Muscle of leg (tissue), 11 donors: ENCODE measurements around the gene DLGAP1. TPM values are rescaled to one million over a fixed set of nuclear protein-coding genes. Genes with fewer than 3 reads are reported as not detected.
A peak's percentile ranks its signal among the peaks of the same experiment; 100 is the strongest.

Experiments used
- DNase-seq: peaks from one replicate; pipeline ENCODE4 v3.0.0; 2013
- H3K27ac ChIP-seq: one replicate; pipeline ENCODE4 v1.5.1; 2013; ENCODE audit warnings: mild to moderate bottlenecking, low read length, control low read depth
- H3K27me3 ChIP-seq: one replicate; pipeline ENCODE4 v1.6.1; 2013; ENCODE audit warnings: low read length; ENCODE audit not compliant: control insufficient read depth, insufficient read depth
- H3K36me3 ChIP-seq: one replicate; pipeline ENCODE4 v1.6.1; 2013; ENCODE audit warnings: low read length; ENCODE audit not compliant: control insufficient read depth, insufficient read depth
- H3K4me1 ChIP-seq: one replicate; pipeline ENCODE4 v1.6.1; 2013; ENCODE audit warnings: low read length; ENCODE audit not compliant: control insufficient read depth, insufficient read depth
- H3K4me3 ChIP-seq: one replicate; pipeline ENCODE4 v1.5.1; 2013; ENCODE audit warnings: low read length, control low read depth
- H3K9me3 ChIP-seq: replicated peaks from 2 replicates; pipeline ENCODE4 v1.6.1; 2013; ENCODE audit warnings: low read depth, low read length; ENCODE audit not compliant: control insufficient read depth
- WGBS: methylation state at CpG from one replicate; pipeline ENCODE4 v1.1.5; 2013; ENCODE audit warnings: missing lambda C conversion rate; ENCODE audit not compliant: insufficient coverage; 5-methylcytosine and 5-hydroxymethylcytosine counted together
- polyA plus RNA-seq, 8 donors: library from polyadenylated mRNA; unstranded; fragments of 120-200 nt; gene quantifications; one replicate each; pipeline versions ENCODE4 v1.2.1 to v1.2.3, GENCODE V29; 2013; ENCODE audit warnings: inconsistent platforms in 1 of 8, low replicate concordance in 1 of 8; ENCODE audit not compliant: insufficient read length in 8 of 8, insufficient read depth in 1 of 8
- total RNA-seq: library from RNA; stranded (reverse); fragments of 120-200 nt; gene quantifications from one replicate; pipeline ENCODE4 v1.2.4, GENCODE V29; 2013

Gene DLGAP1
- total and polyA plus RNA-seq, 9 donors, result 0.87 to 3.1 (median 1.8) TPM

- Histone ChIP-seq H3K4me1 (no peaks in the 10 kb centered on the region), H3K9me3 (no peaks in the 10 kb centered on the region), H3K4me3 (no peak overlapping the region), H3K36me3 (no peaks in the 10 kb centered on the region), H3K27ac (no peak overlapping the region), H3K27me3 (no peaks in the 10 kb centered on the region)
- DNase-seq, result no peak
Observed at GRCh38 chr18:4231260-4231659, 223.8 kb downstream of the DLGAP1 start.

GRCh38 chr18:4230450-4231168 is 224.5 kb downstream of the DLGAP1 start:
- Histone ChIP-seq H3K36me3 (no peaks in the 10 kb centered on the region), H3K27ac (no peak overlapping the region), H3K4me1 (no peaks in the 10 kb centered on the region), H3K4me3 (no peak overlapping the region), H3K9me3 (no peaks in the 10 kb centered on the region), H3K27me3 (no peaks in the 10 kb centered on the region)
- no CpG with 5 or more reads among the region's 3 CpGs for WGBS
- DNase-seq, result no peak

- Histone ChIP-seq H3K27me3 (no peaks in the 10 kb centered on the region), H3K9me3 (no peaks in the 10 kb centered on the region), H3K4me3 (no peak overlapping the region), H3K4me1 (no peaks in the 10 kb centered on the region), H3K27ac (no peak overlapping the region), H3K36me3 (no peaks in the 10 kb centered on the region)
- 100% methylated on average over 4 of the region's 4 CpGs for WGBS
- no peak for DNase-seq
Observed at GRCh38 chr18:4224031-4224704, 230.9 kb downstream of the DLGAP1 start.

GRCh38 chr18:4211111-4211837 is 243.8 kb downstream of the DLGAP1 start:
- H3K4me3 ChIP-seq, result no peak overlapping the region
- WGBS, result no CpG with 5 or more reads among the region's 5 CpGs
- no peak overlapping the region for H3K27ac ChIP-seq
- H3K27me3 ChIP-seq, result no peaks in the 10 kb centered on the region
- no peak for DNase-seq
- no peaks in the 10 kb centered on the region for H3K36me3 ChIP-seq
- no peaks in the 10 kb centered on the region for H3K9me3 ChIP-seq
- H3K4me1 ChIP-seq, result no peaks in the 10 kb centered on the region

- WGBS, result no CpG with 5 or more reads among the region's 1 CpG
- Histone ChIP-seq H3K27ac (no peak overlapping the region), H3K9me3 (no peaks in the 10 kb centered on the region), H3K4me1 (no peaks in the 10 kb centered on the region), H3K4me3 (no peak overlapping the region), H3K36me3 (no peaks in the 10 kb centered on the region), H3K27me3 (no peaks in the 10 kb centered on the region)
- peak; percentile 72 for DNase-seq
Observed at GRCh38 chr18:4208366-4208765, 246.7 kb downstream of the DLGAP1 start.

- Histone ChIP-seq H3K9me3 (no peaks in the 10 kb centered on the region), H3K4me3 (no peak overlapping the region), H3K4me1 (no peaks in the 10 kb centered on the region), H3K27me3 (no peaks in the 10 kb centered on the region), H3K27ac (no peak overlapping the region), H3K36me3 (no peaks in the 10 kb centered on the region)
- 100% methylated on average over 1 of the region's 7 CpGs for WGBS
- peak; percentile 53 for DNase-seq
Observed at GRCh38 chr18:4207383-4207985, 247.6 kb downstream of the DLGAP1 start.

- no peak for DNase-seq
- H3K27ac ChIP-seq, result no peak overlapping the region
- H3K4me1 ChIP-seq, result no peaks in the 10 kb centered on the region
- no peaks in the 10 kb centered on the region for H3K27me3 ChIP-seq
- WGBS, result no CpG with 5 or more reads among the region's 1 CpG
- no peak overlapping the region for H3K4me3 ChIP-seq
- no peaks in the 10 kb centered on the region for H3K9me3 ChIP-seq
- H3K36me3 ChIP-seq, result no peaks in the 10 kb centered on the region
Observed at GRCh38 chr18:4204438-4204720, 250.7 kb downstream of the DLGAP1 start.

GRCh38 chr18:4203568-4204437 is 251.3 kb downstream of the DLGAP1 start:
- no peak for DNase-seq
- no peak overlapping the region for H3K4me3 ChIP-seq
- H3K27ac ChIP-seq, result no peak overlapping the region
- no peaks in the 10 kb centered on the region for H3K4me1 ChIP-seq
- WGBS, result 67% methylated on average over 1 of the region's 5 CpGs
- no peaks in the 10 kb centered on the region for H3K36me3 ChIP-seq
- H3K27me3 ChIP-seq, result no peaks in the 10 kb centered on the region
- H3K9me3 ChIP-seq, result no peaks in the 10 kb centered on the region

- no peaks in the 10 kb centered on the region for H3K36me3 ChIP-seq
- DNase-seq, result no peak
Observed at GRCh38 chr18:4200399-4200798, 254.7 kb downstream of the DLGAP1 start.

More at GRCh38 chr18:4200399-4200798, 254.7 kb downstream of the DLGAP1 start:
- H3K9me3 ChIP-seq, result no peaks in the 10 kb centered on the region
- H3K27ac ChIP-seq, result no peak overlapping the region
- H3K27me3 ChIP-seq, result no peaks in the 10 kb centered on the region
- no peak overlapping the region for H3K4me3 ChIP-seq
- no peaks in the 10 kb centered on the region for H3K4me1 ChIP-seq
